Brain microvascular endothelial cell (primary cell): ENCODE results near the gene CTDP1.
"Not testable (repeated sequence)": the region's sequence is repeated elsewhere in the genome, so short reads cannot be mapped to it uniquely, and the experiment has no call there.

Source experiments
- DNase-seq: peaks from one replicate; pipeline ENCODE4 v3.0.0-alpha.2; 2020
- H3K27ac ChIP-seq: fragments of 250-450 bp; sonication (Bioruptor Pico); 2 replicates; pipeline ENCODE4 v1.5.1; 2020; ENCODE audit warnings: mild to moderate bottlenecking, moderate library complexity
- H3K27me3 ChIP-seq: fragments of 250-450 bp; sonication (Bioruptor Pico); replicated peaks from 2 replicates; pipeline ENCODE4 v1.5.1; 2020; ENCODE audit warnings: mild to moderate bottlenecking
- H3K36me3 ChIP-seq: fragments of 250-450 bp; sonication (Bioruptor Pico); replicated peaks from 2 replicates; pipeline ENCODE4 v1.5.1; 2020; ENCODE audit warnings: mild to moderate bottlenecking
- H3K4me3 ChIP-seq: 2 replicates; pipeline ENCODE4 v1.5.1; 2011; ENCODE audit warnings: low read depth, mild to moderate bottlenecking, control low read depth, low read length, moderate library complexity
- in situ Hi-C: cut with HindIII; loops from 2 replicates; pipeline ENCODE4 v1.10.0; 2017; ENCODE audit warnings: low sequenced_read_pairs, low pct_ligation_motif_present
- TF ChIP-seq, protein P1 (sequence below): IDR thresholded peaks from 2 replicates; pipeline ENCODE4 v1.5.1; 2011; ENCODE audit warnings: low read depth, mild to moderate bottlenecking, moderate library complexity, low read length, control low read depth, inconsistent platforms; ENCODE audit errors: missing control alignments

The CTDP1 gene

DNA sequence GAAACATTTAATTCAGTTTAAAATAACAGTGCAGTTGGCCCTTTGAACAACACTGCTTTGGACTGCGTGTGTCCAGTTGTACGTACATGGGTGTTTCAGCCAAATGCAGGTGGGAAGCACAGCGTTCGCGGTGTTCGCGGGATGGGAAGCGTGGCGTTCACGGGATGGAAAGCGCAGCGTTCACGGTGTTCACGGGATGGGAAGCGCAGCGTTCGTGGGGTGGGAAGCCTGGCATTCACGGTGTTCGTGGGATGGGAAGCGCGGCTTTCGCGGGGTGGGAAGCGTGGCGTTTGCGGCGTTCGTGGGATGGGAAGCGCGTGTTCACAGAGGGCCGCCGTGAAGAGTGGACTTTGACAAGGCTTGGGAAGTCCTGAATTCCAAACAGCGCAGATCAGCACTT, 47.6 kb downstream of the CTDP1 start:
- TF ChIP-seq, protein P1, sequence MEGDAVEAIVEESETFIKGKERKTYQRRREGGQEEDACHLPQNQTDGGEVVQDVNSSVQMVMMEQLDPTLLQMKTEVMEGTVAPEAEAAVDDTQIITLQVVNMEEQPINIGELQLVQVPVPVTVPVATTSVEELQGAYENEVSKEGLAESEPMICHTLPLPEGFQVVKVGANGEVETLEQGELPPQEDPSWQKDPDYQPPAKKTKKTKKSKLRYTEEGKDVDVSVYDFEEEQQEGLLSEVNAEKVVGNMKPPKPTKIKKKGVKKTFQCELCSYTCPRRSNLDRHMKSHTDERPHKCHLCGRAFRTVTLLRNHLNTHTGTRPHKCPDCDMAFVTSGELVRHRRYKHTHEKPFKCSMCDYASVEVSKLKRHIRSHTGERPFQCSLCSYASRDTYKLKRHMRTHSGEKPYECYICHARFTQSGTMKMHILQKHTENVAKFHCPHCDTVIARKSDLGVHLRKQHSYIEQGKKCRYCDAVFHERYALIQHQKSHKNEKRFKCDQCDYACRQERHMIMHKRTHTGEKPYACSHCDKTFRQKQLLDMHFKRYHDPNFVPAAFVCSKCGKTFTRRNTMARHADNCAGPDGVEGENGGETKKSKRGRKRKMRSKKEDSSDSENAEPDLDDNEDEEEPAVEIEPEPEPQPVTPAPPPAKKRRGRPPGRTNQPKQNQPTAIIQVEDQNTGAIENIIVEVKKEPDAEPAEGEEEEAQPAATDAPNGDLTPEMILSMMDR: no peak
- no peak overlapping the region for H3K27ac ChIP-seq
- H3K27me3 ChIP-seq: no peaks in the 10 kb centered on the region
- peaks cover 39% of the 10 kb centered on the region for H3K36me3 ChIP-seq
- H3K4me3 ChIP-seq: no peak overlapping the region
- in situ Hi-C loops: no loop called here
- no peak for DNase-seq

DNA sequence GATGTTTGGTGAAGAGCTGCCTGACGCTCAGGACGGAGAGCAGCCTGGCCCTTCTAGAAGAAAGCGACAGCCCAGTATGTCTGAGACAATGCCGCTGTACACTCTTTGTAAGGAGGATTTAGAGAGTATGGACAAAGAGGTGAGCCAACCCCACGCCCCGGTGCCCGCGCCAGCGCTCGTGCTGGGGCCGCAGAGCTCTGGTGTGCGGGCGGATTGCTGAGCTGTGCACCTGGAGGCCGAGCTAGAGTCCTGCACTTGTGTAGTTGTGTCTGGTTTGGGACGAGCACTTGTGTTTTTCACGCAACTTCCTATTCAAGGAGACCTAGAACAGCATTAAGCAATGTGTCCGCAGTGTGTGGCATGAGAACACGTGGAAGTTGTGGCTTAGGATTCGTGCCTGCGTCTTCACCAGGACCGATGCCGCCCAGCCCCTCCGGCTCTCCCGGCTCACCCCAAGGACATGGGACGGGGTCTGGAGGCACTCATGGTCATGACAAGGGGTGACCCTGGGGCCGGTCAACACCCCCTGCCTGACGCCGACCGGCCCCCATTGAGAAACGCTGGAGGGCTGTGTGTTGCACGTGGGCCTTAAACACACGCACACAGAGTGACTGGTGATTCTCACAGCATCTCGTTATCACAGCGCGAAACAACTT, 49.5 kb downstream of the CTDP1 start:
- no peak for DNase-seq
- H3K27ac ChIP-seq: no peak overlapping the region
- TF ChIP-seq, protein P1: no peak
- peaks cover 39% of the 10 kb centered on the region for H3K36me3 ChIP-seq
- in situ Hi-C loops: no loop called here
- H3K27me3 ChIP-seq: no peaks in the 10 kb centered on the region
- H3K4me3 ChIP-seq: no peak overlapping the region

DNA sequence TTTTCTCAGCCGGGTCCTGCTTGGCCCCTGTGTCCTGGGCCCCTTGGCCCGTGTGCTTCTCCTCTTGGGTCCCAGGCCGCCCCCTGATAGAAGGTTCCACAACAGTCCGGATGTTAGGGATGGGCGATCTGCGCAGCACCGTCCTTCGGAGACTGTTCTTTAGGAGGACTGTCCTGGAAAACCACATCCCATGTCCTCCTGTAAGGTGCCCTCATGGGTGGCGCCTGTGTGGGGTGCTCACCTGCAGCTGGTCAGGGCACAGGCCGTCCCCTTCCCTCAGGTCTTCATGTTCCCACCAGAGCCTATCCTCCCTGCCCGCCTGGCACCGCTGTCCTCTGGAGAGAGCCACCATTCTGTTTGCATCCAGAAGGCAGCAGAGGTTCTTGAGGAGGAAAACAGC, 50.0 kb downstream of the CTDP1 start:
- H3K36me3 ChIP-seq: peaks cover 40% of the 10 kb centered on the region
- TF ChIP-seq, protein P1: no peak
- no peak for DNase-seq
- H3K27ac ChIP-seq: no peak overlapping the region
- no peak overlapping the region for H3K4me3 ChIP-seq
- in situ Hi-C loops: no loop called here
- H3K27me3 ChIP-seq: no peaks in the 10 kb centered on the region

DNA sequence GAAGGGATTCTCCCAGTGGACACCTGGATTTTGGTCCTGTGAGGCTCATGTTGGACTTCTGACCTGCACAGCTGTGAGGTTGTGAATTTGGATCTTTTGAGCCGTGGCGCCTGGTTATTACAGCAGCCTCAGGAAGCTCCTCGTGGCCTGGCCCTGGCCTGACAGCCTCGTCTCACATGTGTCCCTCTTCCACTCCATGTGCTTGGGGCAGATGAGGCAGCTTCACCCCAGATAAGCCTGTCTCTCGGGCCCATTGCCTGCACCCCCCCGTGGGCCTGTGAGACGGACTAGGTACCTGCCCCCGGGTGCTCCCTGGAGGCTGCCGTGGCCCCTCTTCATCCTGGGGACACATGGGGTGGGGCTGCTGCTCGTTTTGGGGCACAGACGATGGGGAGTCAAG, 51.2 kb downstream of the CTDP1 start:
- no peak overlapping the region for H3K27ac ChIP-seq
- H3K27me3 ChIP-seq: no peaks in the 10 kb centered on the region
- no peak overlapping the region for H3K4me3 ChIP-seq
- TF ChIP-seq, protein P1: no peak
- peaks cover 52% of the 10 kb centered on the region for H3K36me3 ChIP-seq
- no peak for DNase-seq
- in situ Hi-C loops: no loop called here

DNA sequence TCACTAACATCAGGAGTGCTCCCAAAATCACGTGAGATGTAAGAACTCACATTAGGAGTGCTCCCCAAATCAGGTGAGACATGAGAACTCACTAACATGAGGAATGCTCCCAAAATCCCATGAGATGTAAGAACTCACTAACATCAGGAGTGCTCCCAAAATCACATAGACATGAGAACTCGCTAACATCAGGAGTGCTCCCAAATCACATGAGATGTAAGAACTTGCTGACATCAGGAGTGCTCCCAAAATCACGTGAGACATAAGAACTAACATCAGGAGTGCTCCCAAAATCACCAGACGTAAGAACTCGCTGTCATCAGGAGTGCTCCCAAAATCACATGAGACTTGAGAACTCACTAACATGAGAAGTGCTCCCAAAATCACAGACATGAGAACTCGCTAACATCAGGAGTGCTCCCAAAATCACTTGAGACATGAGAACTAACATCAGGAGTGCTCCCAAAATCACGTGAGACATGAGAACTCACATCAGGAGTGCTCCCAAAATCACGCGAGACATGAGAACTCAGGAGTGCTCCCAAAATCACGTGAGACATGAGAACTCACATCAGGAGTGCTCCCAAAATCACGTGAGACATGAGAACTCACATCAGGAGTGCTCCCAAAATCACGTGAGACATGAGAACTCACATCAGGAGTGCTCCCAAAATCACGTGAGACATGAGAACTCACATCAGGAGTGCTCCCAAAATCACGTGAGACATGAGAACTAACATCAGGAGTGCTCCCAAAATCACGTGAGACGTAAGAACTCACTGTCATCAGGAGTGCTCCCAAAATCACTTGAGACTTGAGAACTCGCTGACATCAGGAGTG, 52.5 kb downstream of the CTDP1 start:
- H3K27ac ChIP-seq, H3K27me3 ChIP-seq, H3K4me3 ChIP-seq, DNase-seq, in situ Hi-C loops: not testable (repeated sequence)
- peaks cover 65% of the 10 kb centered on the region for H3K36me3 ChIP-seq

DNA sequence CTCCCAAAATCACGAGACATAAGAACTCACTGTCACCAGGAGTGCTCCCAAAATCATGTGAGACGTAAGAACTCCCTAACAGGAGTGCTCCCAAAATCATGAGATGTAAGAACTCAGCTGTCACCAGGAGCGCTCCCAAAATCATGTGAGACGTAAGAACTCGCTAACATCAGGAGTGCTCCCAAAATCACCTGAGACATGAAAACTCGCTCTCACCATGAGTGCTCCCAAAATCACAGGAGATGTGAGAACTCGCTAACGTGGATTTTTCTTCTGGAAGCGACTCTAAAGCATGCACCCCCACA, 53.1 kb downstream of the CTDP1 start:
- Histone ChIP-seq H3K27me3 (no peaks in the 10 kb centered on the region), H3K36me3 (peaks cover 71% of the 10 kb centered on the region), H3K27ac (no peak overlapping the region), H3K4me3 (no peak overlapping the region)
- TF ChIP-seq, protein P1: no peak
- no peak for DNase-seq
- in situ Hi-C loops: no loop called here
